ENCODE measurements around the gene SPTBN5.
A peak's percentile ranks its signal among the peaks of the same experiment; 100 is the strongest.

Gene SPTBN5

GRCh38 chr15:41820791-41821423, 72.9 kb downstream of the SPTBN5 start:
- no peak for DNase-seq

- no peak for DNase-seq
Observed at GRCh38 chr15:41819455-41820050, 74.3 kb downstream of the SPTBN5 start.

DNA sequence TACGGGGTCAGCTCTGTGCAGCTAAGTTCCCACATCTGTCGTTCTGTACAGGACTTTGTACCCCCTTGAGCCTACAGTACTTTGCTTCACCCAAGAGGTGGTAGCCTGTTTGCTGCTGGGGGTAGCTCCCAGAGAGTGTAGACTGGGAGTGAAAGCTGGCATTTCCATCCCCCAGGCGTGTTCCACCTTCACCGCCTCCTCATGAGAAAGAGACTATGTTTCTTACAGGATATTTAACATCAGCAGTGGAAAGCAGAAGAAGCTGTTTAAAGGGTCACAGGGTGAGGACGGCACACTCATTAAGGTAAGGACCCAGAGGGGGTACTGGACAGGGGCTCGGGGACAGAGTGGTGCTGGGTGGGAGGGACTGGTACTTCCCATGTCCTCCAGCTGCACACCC, 76.1 kb downstream of the SPTBN5 start:
- no peak for DNase-seq

DNA sequence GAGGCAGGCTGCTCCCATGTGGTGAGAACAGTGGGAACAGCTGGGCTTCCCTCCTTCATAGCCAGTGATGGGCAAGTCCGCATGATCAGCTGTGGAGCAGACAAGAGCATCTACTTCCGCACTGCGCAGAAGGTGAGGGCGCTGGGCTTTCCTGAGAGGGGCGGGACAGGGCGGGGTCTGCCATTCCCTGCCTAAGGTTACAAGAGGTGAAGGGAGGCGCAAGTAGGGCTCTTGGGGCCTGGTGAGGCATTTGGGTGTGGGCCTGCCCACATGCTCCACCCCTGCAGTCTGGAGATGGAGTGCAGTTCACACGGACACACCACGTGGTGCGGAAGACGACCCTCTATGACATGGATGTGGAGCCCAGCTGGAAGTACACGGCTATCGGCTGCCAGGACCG, 76.5 kb downstream of the SPTBN5 start:
- no peak for DNase-seq

- no peak for DNase-seq
Observed at GRCh38 chr15:41816788-41817187, 77.1 kb downstream of the SPTBN5 start.

DNA sequence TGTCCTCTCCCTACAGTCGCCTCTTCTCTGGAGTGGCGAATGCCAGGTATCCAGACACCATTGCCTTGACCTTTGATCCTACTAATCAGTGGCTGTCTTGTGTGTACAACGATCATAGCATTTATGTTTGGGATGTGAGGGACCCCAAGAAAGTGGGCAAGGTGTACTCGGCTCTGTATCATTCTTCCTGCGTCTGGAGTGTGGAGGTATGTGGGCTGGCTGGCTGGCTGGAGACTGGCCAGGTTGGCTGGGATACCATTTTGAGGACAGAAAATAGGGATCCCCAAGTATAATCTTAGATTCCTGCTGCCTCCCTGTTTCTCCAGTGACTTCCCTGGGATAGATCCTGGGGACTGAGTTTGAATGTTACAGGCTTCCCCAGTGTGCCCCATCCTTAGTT, 79.3 kb downstream of the SPTBN5 start:
- no peak for DNase-seq

DNA sequence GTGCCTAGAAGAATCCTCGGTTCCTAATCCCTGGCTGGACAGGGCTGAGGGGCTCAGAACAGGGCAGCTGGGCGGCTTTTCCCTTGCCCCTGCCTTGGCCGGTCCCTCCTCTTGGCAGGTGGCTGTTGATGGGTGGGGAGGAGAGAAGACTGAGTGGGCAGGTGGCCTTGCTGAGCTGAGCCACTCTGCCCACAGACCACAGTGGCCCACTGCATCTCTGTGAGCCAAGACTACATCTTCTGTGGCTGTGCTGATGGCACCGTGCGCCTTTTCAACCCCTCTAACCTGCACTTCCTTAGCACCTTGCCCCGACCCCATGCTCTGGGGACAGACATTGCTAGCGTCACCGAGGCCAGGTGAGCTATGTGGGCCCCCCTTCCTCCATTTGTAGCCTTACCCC, 80.4 kb downstream of the SPTBN5 start:
- no peak for DNase-seq

GRCh38 chr15:41812820-41813375, 81.0 kb downstream of the SPTBN5 start:
- no peak for DNase-seq

DNA sequence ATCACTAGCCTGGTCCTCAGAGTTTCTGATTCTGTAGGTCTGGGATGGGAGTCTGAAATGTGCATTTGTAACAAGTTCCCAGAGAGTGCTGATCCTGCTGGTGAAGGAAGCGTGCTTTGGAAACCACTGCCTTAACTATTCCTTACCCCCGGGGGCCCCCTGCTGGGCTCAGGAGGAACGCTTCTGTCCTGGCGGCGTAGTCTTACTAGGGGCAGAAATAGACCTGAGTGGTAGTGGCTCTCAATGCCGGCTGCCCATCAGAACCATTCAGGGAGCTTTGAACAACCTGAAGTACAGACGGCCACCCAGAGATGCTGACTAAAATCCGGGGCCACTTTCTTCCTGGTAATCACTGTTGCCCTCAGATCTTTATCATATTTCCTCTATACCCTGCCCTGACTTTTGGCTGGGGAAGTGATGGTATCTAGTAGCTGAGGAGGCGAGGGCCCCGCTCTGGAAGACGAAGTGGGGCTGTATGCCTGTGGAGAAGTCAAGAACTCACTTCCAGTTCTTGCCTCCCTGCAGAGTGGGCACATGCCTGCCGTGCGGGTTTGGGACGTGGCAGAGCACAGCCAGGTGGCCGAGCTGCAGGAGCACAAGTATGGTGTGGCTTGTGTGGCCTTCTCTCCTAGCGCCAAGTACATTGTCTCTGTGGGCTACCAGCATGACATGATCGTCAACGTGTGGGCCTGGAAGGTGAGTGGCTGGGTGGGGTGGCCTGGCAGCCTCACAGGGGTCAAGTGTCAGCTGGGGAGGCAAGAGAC, 82.2 kb downstream of the SPTBN5 start:
- peak; percentile 66 to 68 for DNase-seq

GRCh38 chr15:41810651-41811431, 83.0 kb downstream of the SPTBN5 start:
- DNase-seq, result no peak

GRCh38 chr15:41809526-41810220, 84.2 kb downstream of the SPTBN5 start:
- DNase-seq, result no peak

DNA sequence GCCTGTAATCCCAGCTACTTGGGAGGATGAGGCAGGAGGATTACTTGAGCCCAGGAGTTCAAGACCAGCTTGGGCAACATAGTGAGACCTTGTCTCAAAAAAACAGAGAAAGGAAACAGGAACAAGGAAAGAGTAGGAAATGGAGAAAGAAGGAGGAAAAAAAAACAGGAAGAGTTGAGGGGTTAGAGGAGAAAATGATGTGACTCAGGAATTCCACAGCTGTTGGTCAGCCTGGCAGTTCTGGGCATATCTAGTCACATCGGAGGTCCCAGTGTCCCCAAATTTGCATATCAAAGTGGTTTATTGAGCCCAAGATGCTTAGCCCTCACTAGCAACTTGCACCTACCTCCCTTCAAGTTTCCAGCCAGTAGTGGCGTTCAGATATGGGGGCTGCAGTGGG, 84.7 kb downstream of the SPTBN5 start:
- DNase-seq, result no peak

DNA sequence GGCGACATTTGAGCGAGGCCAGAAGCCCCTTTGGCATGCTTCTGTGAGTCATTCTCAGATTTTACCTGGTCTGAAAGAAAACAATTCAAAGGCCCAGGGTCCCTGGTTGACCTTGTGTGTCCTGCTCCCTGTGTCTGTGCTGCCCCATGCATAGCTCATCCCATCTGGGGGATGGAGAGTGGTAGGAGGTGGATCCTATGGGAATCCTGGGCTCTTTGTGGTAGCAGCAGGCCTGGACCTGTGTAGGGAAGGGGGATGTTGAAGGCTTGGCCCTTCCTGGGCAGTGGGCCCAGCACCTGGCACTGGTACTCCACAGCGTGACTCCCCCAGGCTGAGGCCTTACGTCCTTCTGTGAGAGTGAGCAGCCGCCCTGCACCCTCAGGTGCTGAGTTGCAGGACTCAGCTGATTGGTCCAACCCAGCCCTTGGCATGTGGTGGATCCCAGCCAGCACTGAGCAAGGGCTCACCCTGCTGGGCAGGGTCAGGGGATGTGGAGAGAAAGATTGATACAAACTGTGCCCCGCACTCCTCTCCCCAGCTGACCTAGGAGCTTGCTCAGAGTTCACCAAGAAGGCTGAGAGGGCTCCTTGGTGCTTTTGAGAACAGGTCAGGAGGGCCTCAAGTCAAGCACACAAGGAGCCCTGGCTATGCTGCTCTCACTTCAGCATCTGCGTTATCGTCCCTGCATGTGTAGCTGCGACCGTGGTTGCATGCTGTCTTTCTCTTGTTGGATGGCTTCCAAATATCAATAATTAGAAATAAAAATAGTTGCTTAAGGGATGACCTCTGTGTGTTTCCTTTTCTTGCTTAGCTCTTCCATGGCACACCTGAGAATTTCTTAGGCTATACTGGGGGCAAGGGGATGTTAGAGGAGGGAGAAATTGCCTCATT, 87.3 kb downstream of the SPTBN5 start:
- no peak for DNase-seq

- DNase-seq, result no peak
Observed at GRCh38 chr15:41805711-41806110, 88.1 kb downstream of the SPTBN5 start.

DNA sequence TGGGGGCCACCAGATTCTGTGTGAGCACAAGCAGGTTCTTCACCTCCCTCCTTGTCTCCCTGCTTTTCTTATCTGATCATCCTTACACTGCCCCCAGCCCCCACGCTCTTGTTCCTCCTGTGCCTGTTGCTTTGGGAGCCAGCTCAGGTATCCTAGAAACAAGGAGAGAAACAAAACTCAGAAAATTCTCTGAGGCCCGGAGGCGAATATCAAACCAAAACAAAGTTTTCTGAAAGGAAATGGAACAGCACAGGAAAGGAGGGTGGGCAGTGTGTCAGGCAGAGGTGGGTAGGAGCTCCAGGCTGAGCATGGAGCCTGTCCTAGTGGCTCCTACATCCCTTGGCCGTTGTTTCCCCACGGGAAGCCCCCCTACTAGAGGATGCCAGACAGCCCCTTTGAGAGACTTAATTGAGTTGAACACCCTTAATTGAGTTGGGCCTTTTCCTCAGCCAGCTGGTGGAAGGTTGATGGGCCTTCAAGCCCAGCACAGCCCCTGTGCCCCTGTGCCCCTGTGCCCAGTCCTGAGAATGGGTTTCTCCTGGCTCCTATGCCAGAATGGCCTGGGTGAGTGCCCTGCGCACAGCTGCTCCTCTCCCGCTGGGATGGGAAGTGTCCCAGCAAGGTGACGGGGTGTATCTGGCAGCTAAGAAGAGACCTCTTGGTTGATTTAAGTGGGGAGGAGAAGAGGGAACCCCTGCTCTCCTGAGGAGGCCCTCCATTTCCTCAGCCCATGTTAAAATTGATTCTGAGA, 88.8 kb downstream of the SPTBN5 start:
- no peak for DNase-seq

DNA sequence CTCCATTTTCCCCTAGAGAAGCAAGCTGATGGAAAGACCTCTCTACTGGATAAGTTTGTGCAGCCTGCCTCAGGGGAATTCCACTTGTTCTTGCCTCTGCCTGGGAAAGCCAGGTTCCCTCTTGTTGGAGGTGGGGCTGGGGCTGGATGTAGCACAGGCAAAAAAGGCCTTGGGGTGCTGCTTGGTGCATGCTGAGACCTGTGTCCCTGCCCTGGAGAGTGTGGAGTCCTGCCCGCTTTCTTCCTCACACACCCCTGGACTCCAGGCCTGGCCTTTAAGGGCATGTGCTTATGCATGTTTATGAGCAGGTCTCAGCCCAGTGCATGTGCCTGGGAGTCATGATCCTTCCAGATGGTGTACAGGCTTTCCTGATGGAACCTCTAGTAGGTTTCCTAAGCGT, 89.5 kb downstream of the SPTBN5 start:
- DNase-seq, result no peak

GRCh38 chr15:41801850-41802455, 91.9 kb downstream of the SPTBN5 start:
- DNase-seq, result no peak

DNA sequence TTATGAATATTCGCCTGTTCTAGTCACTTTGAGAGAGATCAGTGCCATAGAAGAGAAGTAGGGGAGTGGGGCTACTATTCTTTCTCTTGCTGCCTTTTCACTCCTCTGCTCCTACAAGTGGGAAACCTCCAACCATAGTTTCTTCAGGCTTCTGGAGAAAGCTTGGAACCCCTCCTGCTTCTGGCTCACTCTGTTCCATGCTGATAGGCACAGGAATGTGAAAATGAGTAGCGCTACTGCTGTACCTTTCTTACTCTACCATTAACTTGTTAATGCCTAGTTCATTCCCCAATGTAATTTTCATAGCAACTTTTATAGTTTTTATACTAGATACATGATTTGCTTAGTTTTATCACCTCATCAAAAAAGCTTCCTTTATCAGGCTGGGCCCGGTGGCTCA, 92.7 kb downstream of the SPTBN5 start:
- no peak for DNase-seq

- DNase-seq, result no peak
Observed at GRCh38 chr15:41799488-41799805, 94.4 kb downstream of the SPTBN5 start.

All from stimulated activated CD4-positive, alpha-beta T cell treated with anti-CD3 and anti-CD28 coated beads, Interleukin-4, amount 100 ng/mL, for 4 hours (primary cell).